Activated naive CD8-positive, alpha-beta T cell treated with anti-CD3 and anti-CD28 coated beads, Interleukin-2, amount 10 ng/mL, durations not matched to agents 7 days and 5 days (primary cell): ENCODE measurements around the gene UBAC2. TPM values are rescaled to one million over a fixed set of nuclear protein-coding genes. Genes with fewer than 3 reads are reported as not detected.

ENCODE experiments used
- ATAC-seq: fragments of 150-1000 bp; cut with Tn5 transposase; one replicate; pipeline ENCODE4 v1.10.0; 2021; ENCODE audit warnings: low read depth, moderate library complexity
- POLR2A ChIA-PET: fragments of 350-600 bp; sonication (Branson Sonifier 250); formaldehyde crosslinking; loops from one replicate; lab custom pipeline; 2021; ENCODE audit warnings: antibody characterized with exemption; lab: Charles Lee
- DNase-seq: peaks from one replicate; pipeline ENCODE4 v3.0.0; 2021
- H3K27ac Mint-ChIP-seq: one replicate; pipeline ENCODE4 v1.8.0; 2022; ENCODE audit warnings: mild to moderate bottlenecking, mixed read lengths
- H3K27me3 Mint-ChIP-seq: one replicate; pipeline ENCODE4 v1.8.0; 2022; ENCODE audit warnings: mild to moderate bottlenecking, moderate library complexity, mixed read lengths
- H3K36me3 Mint-ChIP-seq: one replicate; pipeline ENCODE4 v1.8.0; 2021; ENCODE audit warnings: mild to moderate bottlenecking, mixed read lengths
- H3K4me1 Mint-ChIP-seq: one replicate; pipeline ENCODE4 v1.8.0; 2021; ENCODE audit warnings: mixed read lengths
- H3K4me3 Mint-ChIP-seq: one replicate; pipeline ENCODE4 v1.8.0; 2022; ENCODE audit warnings: mild to moderate bottlenecking, moderate library complexity, mixed read lengths
- H3K9me3 Mint-ChIP-seq: one replicate; pipeline ENCODE4 v1.8.0; 2021; ENCODE audit warnings: mixed read lengths
- total RNA-seq, 2 experiments: library from RNA; stranded (reverse); gene quantifications; one replicate each; pipeline ENCODE4 v1.2.3, GENCODE V29; 2021

The UBAC2 gene
- total RNA-seq, 2 experiments from 2014 or later = 79.1 to 80.8 TPM

- Mint-ChIP-seq H3K9me3 (no peaks in the 10 kb centered on the region), H3K4me3 (no peak overlapping the region), H3K27ac (no peak overlapping the region), H3K27me3 (no peaks in the 10 kb centered on the region), H3K36me3 (peaks cover 53% of the 10 kb centered on the region), H3K4me1 (peaks cover 69% of the 10 kb centered on the region)
- DNase-seq (no peak), ATAC-seq (no peak)
- POLR2A ChIA-PET = no interaction called here
These were observed 177.0 kb downstream of the UBAC2 start for GRCh38 chr13:99377641-99378040.

GRCh38 chr13:99378985-99379733 is 178.5 kb downstream of the UBAC2 start:
- no peak overlapping the region for H3K27ac Mint-ChIP-seq
- H3K36me3 Mint-ChIP-seq = peaks cover 46% of the 10 kb centered on the region
- DNase-seq (no peak), ATAC-seq (no peak)
- no peaks in the 10 kb centered on the region for H3K27me3 Mint-ChIP-seq
- H3K4me1 Mint-ChIP-seq = peaks cover 75% of the 10 kb centered on the region
- no peaks in the 10 kb centered on the region for H3K9me3 Mint-ChIP-seq
- POLR2A ChIA-PET = no interaction called here
- H3K4me3 Mint-ChIP-seq = no peak overlapping the region

DNA sequence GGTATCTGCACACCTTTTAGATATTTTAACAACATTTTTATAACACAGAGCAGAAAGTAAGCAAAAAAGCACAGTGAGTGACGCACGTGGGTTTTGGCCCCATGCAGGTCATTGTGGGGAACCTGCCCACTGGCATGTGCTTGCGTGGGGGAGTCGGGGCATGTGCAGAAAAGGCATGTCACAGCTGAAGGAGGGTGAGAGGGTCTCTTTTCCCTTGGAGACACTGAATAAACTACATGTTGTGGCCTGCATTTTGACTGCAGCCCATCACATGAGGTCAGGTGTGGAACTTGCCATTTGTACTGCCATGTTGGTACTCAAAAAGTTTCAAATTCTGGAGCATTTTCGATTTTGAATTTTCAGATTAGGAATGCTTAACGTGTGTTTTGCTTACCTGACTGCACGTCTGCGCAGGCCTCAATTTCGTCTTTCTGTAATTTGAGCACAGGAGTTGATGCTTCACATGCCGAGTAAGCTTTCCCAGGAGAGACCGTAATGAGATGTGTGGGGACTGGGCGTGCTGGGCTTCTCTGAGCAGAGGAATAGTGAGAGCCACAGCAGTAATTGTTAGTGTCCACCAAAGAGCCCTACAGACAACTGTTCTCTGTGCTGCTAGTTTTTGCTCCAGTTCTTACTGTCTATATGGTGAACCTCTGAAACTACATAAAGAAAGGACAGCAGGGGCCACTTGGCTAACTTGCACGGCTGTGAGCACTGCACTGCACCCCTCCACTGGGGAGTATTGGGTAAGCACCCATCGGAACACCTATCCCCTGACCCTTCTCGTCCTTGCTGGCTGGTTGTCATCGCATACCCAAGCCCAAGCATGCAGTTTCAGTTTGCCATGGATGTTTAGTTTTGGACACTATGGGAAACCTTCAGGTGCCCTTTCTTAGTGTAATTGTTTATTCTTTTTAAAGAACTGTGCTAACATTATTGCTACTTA is 179.5 kb downstream of the UBAC2 start:
- POLR2A ChIA-PET = interaction anchor here (1.0 to 1.7 kb wide), 5 partner anchors 8 to 122 kb away, joined by 3 to 18 read pairs (median 4); partner anchors contain the start of gene GPR18
- H3K27me3 Mint-ChIP-seq = no peaks in the 10 kb centered on the region
- peaks cover 70% of the 10 kb centered on the region for H3K4me1 Mint-ChIP-seq
- no peaks in the 10 kb centered on the region for H3K9me3 Mint-ChIP-seq
- H3K36me3 Mint-ChIP-seq = peaks cover 37% of the 10 kb centered on the region
- H3K27ac Mint-ChIP-seq = peak overlapping the region; percentile 88
- no peak for ATAC-seq
- no peak for DNase-seq
- H3K4me3 Mint-ChIP-seq = no peak overlapping the region

DNA sequence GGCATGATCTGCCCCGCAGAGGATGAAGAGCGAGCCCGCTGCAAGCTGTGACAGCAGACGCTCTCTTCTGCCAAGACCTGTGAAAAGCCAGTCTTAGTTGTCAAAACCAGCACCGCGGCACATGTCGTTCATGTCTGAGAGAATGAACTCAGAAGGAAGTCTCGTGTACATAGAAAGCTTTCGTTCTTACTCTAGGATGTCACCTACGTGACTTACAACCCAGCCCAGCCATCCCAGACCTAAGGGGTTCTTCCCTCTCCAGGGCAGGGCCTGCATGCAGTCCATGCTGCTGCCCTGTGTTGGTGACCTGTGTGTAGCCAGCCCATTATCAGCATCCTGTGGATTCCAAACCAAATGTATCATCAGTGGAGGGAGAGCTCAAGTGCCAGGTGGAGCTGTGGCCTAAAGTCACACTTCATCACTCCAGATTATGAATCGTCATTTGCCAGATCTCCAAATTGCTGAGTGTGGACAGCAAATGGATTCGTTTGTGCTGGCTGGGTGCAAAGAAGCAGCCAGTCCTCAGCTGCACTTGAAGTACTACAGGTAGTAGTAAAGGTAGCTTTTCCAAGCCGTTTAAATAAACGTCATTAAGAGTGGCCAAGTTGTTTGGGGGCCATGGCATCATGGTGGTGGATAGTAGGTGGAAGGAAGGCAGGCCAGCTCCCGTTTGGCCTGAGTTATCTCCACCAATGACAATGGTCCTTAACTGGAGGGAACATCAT is 180.4 kb downstream of the UBAC2 start:
- peak; percentile 59 for DNase-seq
- no peaks in the 10 kb centered on the region for H3K27me3 Mint-ChIP-seq
- no peaks in the 10 kb centered on the region for H3K9me3 Mint-ChIP-seq
- POLR2A ChIA-PET = interaction anchor here (1.0 to 1.9 kb wide), 8 partner anchors 9 to 123 kb away, joined by 3 to 18 read pairs (median 5); partner anchors contain the start of gene GPR18
- H3K4me3 Mint-ChIP-seq = peak overlapping the region; percentile 62
- H3K4me1 Mint-ChIP-seq = peaks cover 70% of the 10 kb centered on the region
- peaks cover 40% of the 10 kb centered on the region for H3K36me3 Mint-ChIP-seq
- peak; percentile 73 for ATAC-seq
- H3K27ac Mint-ChIP-seq = peak overlapping the region; percentile 88

DNA sequence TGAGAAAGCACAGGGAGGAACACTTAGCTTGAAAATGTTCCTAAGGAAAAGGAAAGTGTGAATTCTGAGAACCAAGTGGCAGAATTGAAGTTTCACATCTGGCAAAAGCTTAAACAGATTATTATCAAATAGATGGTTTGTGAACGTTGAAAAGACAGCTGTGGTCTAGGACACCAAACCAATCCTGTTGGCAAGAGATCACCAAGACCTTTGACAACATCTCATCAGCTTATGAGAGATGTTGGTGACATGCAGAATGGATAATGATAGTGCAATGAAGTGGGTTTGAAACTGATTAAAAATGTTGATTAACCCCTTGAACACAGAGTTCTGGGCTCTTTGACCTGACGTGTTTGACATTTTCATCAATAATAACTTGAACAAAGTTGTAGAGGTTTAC is 181.1 kb downstream of the UBAC2 start:
- Mint-ChIP-seq H3K4me3 (peak overlapping the region; percentile 62), H3K4me1 (peaks cover 66% of the 10 kb centered on the region), H3K27me3 (no peaks in the 10 kb centered on the region), H3K9me3 (no peaks in the 10 kb centered on the region), H3K36me3 (peaks cover 39% of the 10 kb centered on the region), H3K27ac (peak overlapping the region; percentile 88)
- ATAC-seq (no peak), DNase-seq (no peak)
- POLR2A ChIA-PET = interaction anchor here (1.0 to 1.9 kb wide), 7 partner anchors 26 to 112 kb away, joined by 4 to 18 read pairs (median 6); no protein-coding TSS in a partner anchor

GRCh38 chr13:99382428-99383133 is 181.9 kb downstream of the UBAC2 start:
- H3K27me3 Mint-ChIP-seq = no peaks in the 10 kb centered on the region
- peak overlapping the region; percentile 88 for H3K27ac Mint-ChIP-seq
- no peaks in the 10 kb centered on the region for H3K9me3 Mint-ChIP-seq
- H3K36me3 Mint-ChIP-seq = peaks cover 37% of the 10 kb centered on the region
- ATAC-seq = peak; percentile 25
- H3K4me3 Mint-ChIP-seq = peak overlapping the region; percentile 68
- POLR2A ChIA-PET = interaction anchor here (0.6 to 1.9 kb wide), 9 partner anchors 16 to 181 kb away, joined by 3 to 6 read pairs (median 5); no protein-coding TSS in a partner anchor
- DNase-seq = no peak
- peaks cover 66% of the 10 kb centered on the region for H3K4me1 Mint-ChIP-seq

- H3K4me1 Mint-ChIP-seq = peaks cover 71% of the 10 kb centered on the region
- DNase-seq = no peak
- H3K27me3 Mint-ChIP-seq = no peaks in the 10 kb centered on the region
- H3K27ac Mint-ChIP-seq = peak overlapping the region; percentile 88
- H3K4me3 Mint-ChIP-seq = peak overlapping the region; percentile 68
- POLR2A ChIA-PET = interaction anchor here (0.6 to 1.7 kb wide), 11 partner anchors 17 to 182 kb away, joined by 3 to 7 read pairs (median 4); no protein-coding TSS in a partner anchor
- H3K9me3 Mint-ChIP-seq = no peaks in the 10 kb centered on the region
- peaks cover 37% of the 10 kb centered on the region for H3K36me3 Mint-ChIP-seq
- no peak for ATAC-seq
These were observed 182.9 kb downstream of the UBAC2 start for GRCh38 chr13:99383511-99383921.

DNA sequence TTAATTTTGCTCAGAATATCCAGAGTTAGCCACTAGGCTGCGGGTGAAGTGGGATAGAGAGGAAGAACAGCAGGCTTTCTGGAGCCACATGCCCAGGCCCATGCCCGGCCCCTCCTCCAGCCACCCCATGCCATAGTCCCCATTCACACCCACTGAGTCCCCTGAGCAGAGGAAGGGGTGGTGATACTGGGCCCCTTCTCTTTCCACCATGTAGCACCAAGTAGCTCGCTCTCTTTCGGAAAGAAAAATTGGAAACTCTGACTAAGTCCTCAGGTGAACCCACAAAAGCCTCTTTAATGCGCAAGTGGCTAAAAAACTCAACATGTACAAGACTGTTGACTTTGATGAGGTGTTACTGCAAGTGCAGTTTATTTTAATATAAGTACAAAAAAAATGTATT is 183.3 kb downstream of the UBAC2 start:
- no peak for DNase-seq
- H3K4me1 Mint-ChIP-seq = peaks cover 70% of the 10 kb centered on the region
- peak overlapping the region; percentile 88 for H3K27ac Mint-ChIP-seq
- ATAC-seq = peak; percentile 15
- H3K4me3 Mint-ChIP-seq = peak overlapping the region; percentile 42
- peaks cover 35% of the 10 kb centered on the region for H3K36me3 Mint-ChIP-seq
- no peaks in the 10 kb centered on the region for H3K27me3 Mint-ChIP-seq
- no peaks in the 10 kb centered on the region for H3K9me3 Mint-ChIP-seq
- POLR2A ChIA-PET = interaction anchor here (0.8 to 1.7 kb wide), 6 partner anchors 17 to 118 kb away, joined by 3 to 7 read pairs (median 3); no protein-coding TSS in a partner anchor

DNA sequence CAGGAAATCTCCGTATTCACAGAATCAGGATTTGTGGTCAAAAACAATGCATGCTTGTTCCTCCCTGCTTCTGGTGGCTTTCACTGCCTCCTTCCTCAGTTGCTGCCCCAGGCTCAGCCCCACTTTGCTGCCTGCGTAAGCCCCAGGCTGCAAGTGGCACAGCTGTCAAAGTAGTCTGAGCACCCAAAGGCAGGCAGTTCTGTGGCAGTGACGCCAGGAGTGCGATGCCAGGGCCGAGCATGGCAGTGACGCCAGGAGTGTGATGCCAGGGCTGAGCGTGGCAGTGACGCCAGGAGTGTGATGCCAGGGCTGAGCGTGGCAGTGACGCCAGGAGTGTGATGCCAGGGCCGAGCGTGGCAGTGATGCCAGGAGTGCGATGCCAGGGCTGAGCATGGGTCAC is 183.8 kb downstream of the UBAC2 start:
- H3K36me3 Mint-ChIP-seq = peaks cover 31% of the 10 kb centered on the region
- POLR2A ChIA-PET = interaction anchor here (0.8 to 1.7 kb wide), 4 partner anchors 51 to 117 kb away, joined by 3 to 7 read pairs (median 3); no protein-coding TSS in a partner anchor
- peaks cover 68% of the 10 kb centered on the region for H3K4me1 Mint-ChIP-seq
- ATAC-seq (peak; percentile 12), DNase-seq (peak; percentile 50)
- peak overlapping the region; percentile 31 for H3K4me3 Mint-ChIP-seq
- H3K9me3 Mint-ChIP-seq = no peaks in the 10 kb centered on the region
- H3K27me3 Mint-ChIP-seq = no peaks in the 10 kb centered on the region
- peak overlapping the region; percentile 88 for H3K27ac Mint-ChIP-seq

- Mint-ChIP-seq H3K9me3 (no peaks in the 10 kb centered on the region), H3K27ac (peak overlapping the region; percentile 5), H3K4me3 (no peak overlapping the region), H3K36me3 (peaks cover 28% of the 10 kb centered on the region), H3K27me3 (no peaks in the 10 kb centered on the region), H3K4me1 (peaks cover 63% of the 10 kb centered on the region)
- DNase-seq = no peak
- POLR2A ChIA-PET = interaction anchor here (1.7 kb wide), 1 partner anchor 50 kb away, joined by 7 read pairs; no protein-coding TSS in a partner anchor
- no peak for ATAC-seq
These were observed 184.5 kb downstream of the UBAC2 start for GRCh38 chr13:99385161-99385560.

GRCh38 chr13:99385940-99386339 is 185.3 kb downstream of the UBAC2 start:
- no peaks in the 10 kb centered on the region for H3K27me3 Mint-ChIP-seq
- no peak overlapping the region for H3K27ac Mint-ChIP-seq
- POLR2A ChIA-PET = interaction anchor here (0.6 kb wide), 1 partner anchor 197 kb away, joined by 7 read pairs; no protein-coding TSS in a partner anchor
- DNase-seq (no peak), ATAC-seq (no peak)
- peaks cover 57% of the 10 kb centered on the region for H3K4me1 Mint-ChIP-seq
- H3K4me3 Mint-ChIP-seq = no peak overlapping the region
- no peaks in the 10 kb centered on the region for H3K9me3 Mint-ChIP-seq
- peaks cover 26% of the 10 kb centered on the region for H3K36me3 Mint-ChIP-seq

- peaks cover 51% of the 10 kb centered on the region for H3K4me1 Mint-ChIP-seq
- H3K9me3 Mint-ChIP-seq = no peaks in the 10 kb centered on the region
- POLR2A ChIA-PET = interaction anchor here (0.6 to 1.8 kb wide), 2 partner anchors 50 to 198 kb away, joined by 7 to 12 read pairs; no protein-coding TSS in a partner anchor
- no peak overlapping the region for H3K27ac Mint-ChIP-seq
- H3K4me3 Mint-ChIP-seq = no peak overlapping the region
- no peaks in the 10 kb centered on the region for H3K27me3 Mint-ChIP-seq
- ATAC-seq (no peak), DNase-seq (no peak)
- peaks cover 25% of the 10 kb centered on the region for H3K36me3 Mint-ChIP-seq
These were observed 185.8 kb downstream of the UBAC2 start for GRCh38 chr13:99386495-99386894.
